Measurements from ENCODE around the gene CHCHD6.

CHCHD6 gene

DNA sequence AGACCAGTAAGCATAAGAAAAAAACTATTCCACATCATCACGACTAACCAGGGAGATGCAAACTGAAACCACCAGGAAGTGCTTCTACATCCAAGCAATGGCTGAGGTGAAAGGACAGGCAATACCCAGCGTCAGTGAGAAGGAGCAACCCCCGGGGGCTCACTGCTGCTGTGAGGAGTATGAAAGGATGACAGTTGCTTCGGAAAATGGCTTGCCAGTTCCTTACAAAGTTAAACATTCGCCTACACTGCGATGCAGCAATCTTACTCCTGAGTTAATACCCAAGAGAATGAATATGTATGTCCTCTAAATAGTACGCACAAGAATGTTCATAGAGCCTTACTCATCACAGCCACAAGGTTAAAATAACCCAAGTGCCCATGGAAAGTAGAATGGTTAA lies 265.5 kb downstream of the CHCHD6 start:
- no peaks in the 10 kb centered on the region for H3K36me3 ChIP-seq (ENCODE audit: insufficient read depth, low read length)
- H2AFZ ChIP-seq (ENCODE audit: low read depth, low read length) = no peak overlapping the region
- H4K20me1 ChIP-seq (ENCODE audit: insufficient read depth, low read length) = 0 out of 2 replicates have a peak, but pooled peaks cover 2% of the 10 kb centered on the region
- ATAC-seq (ENCODE audit: insufficient read depth, low read depth) (no peak), DNase-seq (no peak)
- H3K27me3 ChIP-seq (ENCODE audit: insufficient read depth, low read length, poor library complexity) = no peaks in the 10 kb centered on the region
- H3K4me1 ChIP-seq (ENCODE audit: insufficient read depth, low read length) = no peaks in the 10 kb centered on the region
- H3K4me2 ChIP-seq (ENCODE audit: insufficient read depth, low read length) = no peak overlapping the region
- H3K9me3 ChIP-seq (ENCODE audit: insufficient read depth, low read length, severe bottlenecking) = peaks cover 8% of the 10 kb centered on the region
- H3K9ac ChIP-seq (ENCODE audit: low read depth, low read length) = no peak overlapping the region
- TF ChIP-seq, protein P1, sequence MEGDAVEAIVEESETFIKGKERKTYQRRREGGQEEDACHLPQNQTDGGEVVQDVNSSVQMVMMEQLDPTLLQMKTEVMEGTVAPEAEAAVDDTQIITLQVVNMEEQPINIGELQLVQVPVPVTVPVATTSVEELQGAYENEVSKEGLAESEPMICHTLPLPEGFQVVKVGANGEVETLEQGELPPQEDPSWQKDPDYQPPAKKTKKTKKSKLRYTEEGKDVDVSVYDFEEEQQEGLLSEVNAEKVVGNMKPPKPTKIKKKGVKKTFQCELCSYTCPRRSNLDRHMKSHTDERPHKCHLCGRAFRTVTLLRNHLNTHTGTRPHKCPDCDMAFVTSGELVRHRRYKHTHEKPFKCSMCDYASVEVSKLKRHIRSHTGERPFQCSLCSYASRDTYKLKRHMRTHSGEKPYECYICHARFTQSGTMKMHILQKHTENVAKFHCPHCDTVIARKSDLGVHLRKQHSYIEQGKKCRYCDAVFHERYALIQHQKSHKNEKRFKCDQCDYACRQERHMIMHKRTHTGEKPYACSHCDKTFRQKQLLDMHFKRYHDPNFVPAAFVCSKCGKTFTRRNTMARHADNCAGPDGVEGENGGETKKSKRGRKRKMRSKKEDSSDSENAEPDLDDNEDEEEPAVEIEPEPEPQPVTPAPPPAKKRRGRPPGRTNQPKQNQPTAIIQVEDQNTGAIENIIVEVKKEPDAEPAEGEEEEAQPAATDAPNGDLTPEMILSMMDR (IDR thresholded peaks at IDR 0.05; ENCODE audit: borderline replicate concordance, extremely low read depth, low read length, poor library complexity, severe bottlenecking) = no peak
- no peak for TF ChIP-seq EZH2 (IDR thresholded peaks at IDR 0.05; ENCODE audit: borderline replicate concordance, low read depth, low read length, severe bottlenecking)
- H3K4me3 ChIP-seq (ENCODE audit: low read depth in 1 of 2, low read length in 2 of 2) = no peak overlapping the region
- H3K79me2 ChIP-seq (ENCODE audit: insufficient read depth, low read length) = no peaks in the 10 kb centered on the region
- no peak overlapping the region for H3K27ac ChIP-seq (ENCODE audit: low read length)

DNA sequence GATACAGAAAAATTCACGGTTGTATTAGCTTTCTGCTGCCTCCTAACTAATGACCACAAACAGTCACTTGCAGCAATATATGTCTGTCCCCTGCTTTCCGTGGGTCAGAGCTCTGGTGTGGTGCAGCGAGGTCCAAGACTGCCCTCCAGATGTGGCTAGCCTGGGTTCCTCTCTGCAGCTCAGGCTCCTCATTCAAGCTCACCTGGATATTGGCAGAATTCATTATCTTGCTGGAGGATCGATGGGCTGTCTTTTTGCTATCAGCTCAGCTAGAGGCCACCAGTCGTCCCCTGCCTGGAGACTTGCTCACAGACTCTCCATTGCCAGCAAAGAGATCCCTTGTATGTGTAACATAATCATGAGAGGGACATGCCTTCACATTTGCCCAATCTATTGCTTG lies 266.1 kb downstream of the CHCHD6 start:
- no peak overlapping the region for H3K27ac ChIP-seq (ENCODE audit: low read length)
- 0 out of 2 replicates have a peak, but pooled peaks cover 2% of the 10 kb centered on the region for H4K20me1 ChIP-seq (ENCODE audit: insufficient read depth, low read length)
- DNase-seq = no peak
- H3K4me2 ChIP-seq (ENCODE audit: insufficient read depth, low read length) = no peak overlapping the region
- no peaks in the 10 kb centered on the region for H3K79me2 ChIP-seq (ENCODE audit: insufficient read depth, low read length)
- no peak overlapping the region for H3K9ac ChIP-seq (ENCODE audit: low read depth, low read length)
- TF ChIP-seq, protein P1 (IDR thresholded peaks at IDR 0.05; ENCODE audit: borderline replicate concordance, extremely low read depth, low read length, poor library complexity, severe bottlenecking) = no peak
- TF ChIP-seq EZH2 (IDR thresholded peaks at IDR 0.05; ENCODE audit: borderline replicate concordance, low read depth, low read length, severe bottlenecking) = no peak
- no peak for ATAC-seq (ENCODE audit: insufficient read depth, low read depth)
- H3K4me1 ChIP-seq (ENCODE audit: insufficient read depth, low read length) = no peaks in the 10 kb centered on the region
- H3K36me3 ChIP-seq (ENCODE audit: insufficient read depth, low read length) = no peaks in the 10 kb centered on the region
- peaks cover 13% of the 10 kb centered on the region for H3K9me3 ChIP-seq (ENCODE audit: insufficient read depth, low read length, severe bottlenecking)
- H3K27me3 ChIP-seq (ENCODE audit: insufficient read depth, low read length, poor library complexity) = no peaks in the 10 kb centered on the region
- H2AFZ ChIP-seq (ENCODE audit: low read depth, low read length) = no peak overlapping the region
- H3K4me3 ChIP-seq (ENCODE audit: low read depth in 1 of 2, low read length in 2 of 2) = no peak overlapping the region

DNA sequence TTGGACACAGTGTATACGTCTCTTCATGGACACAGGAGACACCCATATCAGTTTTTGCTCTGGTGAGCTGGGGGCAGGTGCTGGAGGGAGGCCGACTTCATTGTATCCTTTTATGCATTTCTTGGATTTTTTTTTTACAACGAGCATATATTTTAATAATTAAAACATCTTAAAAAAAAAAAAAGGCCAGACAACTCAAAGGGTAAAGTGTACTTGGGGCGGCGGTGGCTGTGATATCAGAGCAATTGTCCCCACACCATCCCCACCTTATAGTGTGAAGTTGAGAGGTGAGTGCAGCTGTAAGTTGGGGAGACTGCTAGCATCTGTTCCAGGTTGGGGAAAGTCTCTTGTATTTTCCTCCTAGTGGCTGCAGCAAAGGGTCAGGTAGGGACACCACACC lies 266.9 kb downstream of the CHCHD6 start:
- Histone ChIP-seq H2AFZ (ENCODE audit: low read depth, low read length) (no peak overlapping the region), H3K9ac (ENCODE audit: low read depth, low read length) (no peak overlapping the region), H3K36me3 (ENCODE audit: insufficient read depth, low read length) (no peaks in the 10 kb centered on the region), H4K20me1 (ENCODE audit: insufficient read depth, low read length) (0 out of 2 replicates have a peak, but pooled peaks cover 2% of the 10 kb centered on the region), H3K4me1 (ENCODE audit: insufficient read depth, low read length) (no peaks in the 10 kb centered on the region), H3K9me3 (ENCODE audit: insufficient read depth, low read length, severe bottlenecking) (peaks cover 18% of the 10 kb centered on the region), H3K27ac (ENCODE audit: low read length) (no peak overlapping the region), H3K4me3 (ENCODE audit: low read depth in 1 of 2, low read length in 2 of 2) (no peak overlapping the region), H3K4me2 (ENCODE audit: insufficient read depth, low read length) (no peak overlapping the region), H3K79me2 (ENCODE audit: insufficient read depth, low read length) (no peaks in the 10 kb centered on the region), H3K27me3 (ENCODE audit: insufficient read depth, low read length, poor library complexity) (no peaks in the 10 kb centered on the region)
- ATAC-seq (ENCODE audit: insufficient read depth, low read depth) (no peak), DNase-seq (no peak)
- TF ChIP-seq EZH2 (IDR thresholded peaks at IDR 0.05; ENCODE audit: borderline replicate concordance, low read depth, low read length, severe bottlenecking) = no peak
- TF ChIP-seq, protein P1 (IDR thresholded peaks at IDR 0.05; ENCODE audit: borderline replicate concordance, extremely low read depth, low read length, poor library complexity, severe bottlenecking) = no peak

DNA sequence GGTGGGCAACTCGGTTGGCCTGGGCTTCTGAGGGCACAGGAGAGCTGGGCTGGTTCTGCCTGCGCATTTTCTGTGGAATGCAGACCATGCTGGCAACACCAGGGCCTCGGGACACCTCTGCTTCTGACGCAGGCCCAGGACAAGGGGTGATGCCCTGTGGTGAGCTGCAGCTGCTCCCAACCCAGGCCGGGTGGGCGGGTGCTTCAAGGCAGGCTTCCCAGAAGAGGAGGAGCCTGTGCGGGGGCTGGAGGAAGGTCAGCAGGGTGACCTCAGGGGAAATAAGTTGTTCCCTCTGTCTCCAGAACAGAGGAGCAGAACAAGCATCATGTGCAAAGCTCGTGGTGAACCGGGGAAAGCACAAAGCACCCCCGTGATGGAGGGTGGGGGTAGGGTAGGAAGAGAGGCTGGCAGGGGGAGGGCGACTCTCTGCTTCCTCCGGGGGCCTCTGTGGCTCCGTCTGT lies 267.9 kb downstream of the CHCHD6 start:
- H3K4me2 ChIP-seq (ENCODE audit: insufficient read depth, low read length) = no peak overlapping the region
- no peaks in the 10 kb centered on the region for H3K27me3 ChIP-seq (ENCODE audit: insufficient read depth, low read length, poor library complexity)
- H3K36me3 ChIP-seq (ENCODE audit: insufficient read depth, low read length) = no peaks in the 10 kb centered on the region
- no peaks in the 10 kb centered on the region for H3K4me1 ChIP-seq (ENCODE audit: insufficient read depth, low read length)
- DNase-seq (no peak), ATAC-seq (ENCODE audit: insufficient read depth, low read depth) (no peak)
- H3K27ac ChIP-seq (ENCODE audit: low read length) = no peak overlapping the region
- TF ChIP-seq, protein P1 (IDR thresholded peaks at IDR 0.05; ENCODE audit: borderline replicate concordance, extremely low read depth, low read length, poor library complexity, severe bottlenecking) = no peak
- TF ChIP-seq EZH2 (IDR thresholded peaks at IDR 0.05; ENCODE audit: borderline replicate concordance, low read depth, low read length, severe bottlenecking) = no peak
- no peak overlapping the region for H3K4me3 ChIP-seq (ENCODE audit: low read depth in 1 of 2, low read length in 2 of 2)
- no peak overlapping the region for H2AFZ ChIP-seq (ENCODE audit: low read depth, low read length)
- 0 out of 2 replicates have a peak, but pooled peaks cover 2% of the 10 kb centered on the region for H4K20me1 ChIP-seq (ENCODE audit: insufficient read depth, low read length)
- H3K9ac ChIP-seq (ENCODE audit: low read depth, low read length) = no peak overlapping the region
- H3K9me3 ChIP-seq (ENCODE audit: insufficient read depth, low read length, severe bottlenecking) = peaks cover 18% of the 10 kb centered on the region
- no peaks in the 10 kb centered on the region for H3K79me2 ChIP-seq (ENCODE audit: insufficient read depth, low read length)

Data from DND-41 (cell line).